IPS DF 4.7 (cell line): ENCODE measurements around the gene FOXF2.

ENCODE experiments used
- DNase-seq: peaks from one replicate; pipeline ENCODE4 v3.0.0-alpha.2; 2013; ENCODE audit warnings: low spot score; ENCODE audit errors: extremely low read depth

Gene FOXF2

DNA sequence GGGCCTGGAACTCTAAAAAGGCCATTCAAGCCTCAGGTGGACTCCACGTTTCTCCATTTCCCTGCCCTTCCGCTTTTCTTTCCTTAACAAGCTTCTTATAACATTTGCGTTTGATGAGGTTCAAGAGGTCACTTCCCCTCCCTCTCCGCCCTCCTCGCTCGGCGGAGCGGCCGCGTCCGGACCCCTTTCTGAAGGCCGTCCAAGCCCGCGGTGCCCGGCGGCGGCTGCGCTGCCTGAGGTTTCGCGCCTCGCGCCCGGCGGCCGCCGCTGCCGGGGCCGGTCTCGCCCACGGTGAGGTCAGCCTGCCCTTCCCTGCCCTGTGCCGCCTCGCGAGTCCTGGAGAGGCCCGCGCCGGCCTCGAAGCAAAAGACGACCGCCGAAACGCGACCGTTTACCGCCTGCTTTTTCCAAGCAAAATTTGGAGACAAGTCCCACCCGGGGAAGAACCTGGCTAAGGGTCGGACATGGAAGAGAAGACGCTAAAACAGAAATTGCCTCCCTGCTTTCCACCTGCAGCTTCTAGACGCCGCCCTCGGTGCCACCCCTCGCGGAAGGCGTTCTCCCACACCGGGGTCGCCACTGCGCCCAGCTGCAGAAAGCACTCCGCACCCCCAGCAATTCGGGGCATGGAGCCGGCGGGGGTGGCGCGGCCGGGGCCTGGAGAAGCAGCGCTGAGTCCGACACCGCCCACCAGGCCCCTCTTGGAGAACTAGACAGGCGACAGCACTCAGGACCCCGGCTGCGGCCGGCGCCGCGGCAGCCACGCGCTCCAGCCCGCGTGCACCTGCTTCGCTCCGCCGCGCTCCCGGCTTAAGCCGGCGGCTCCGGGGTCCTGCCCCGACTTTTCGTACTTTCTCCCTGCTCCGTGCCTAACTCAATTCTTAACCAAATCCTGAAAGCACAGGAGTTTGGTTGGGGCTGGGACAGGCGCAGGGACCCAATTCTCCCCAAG is 11.0 kb upstream of the FOXF2 start:
- no peak for DNase-seq

DNA sequence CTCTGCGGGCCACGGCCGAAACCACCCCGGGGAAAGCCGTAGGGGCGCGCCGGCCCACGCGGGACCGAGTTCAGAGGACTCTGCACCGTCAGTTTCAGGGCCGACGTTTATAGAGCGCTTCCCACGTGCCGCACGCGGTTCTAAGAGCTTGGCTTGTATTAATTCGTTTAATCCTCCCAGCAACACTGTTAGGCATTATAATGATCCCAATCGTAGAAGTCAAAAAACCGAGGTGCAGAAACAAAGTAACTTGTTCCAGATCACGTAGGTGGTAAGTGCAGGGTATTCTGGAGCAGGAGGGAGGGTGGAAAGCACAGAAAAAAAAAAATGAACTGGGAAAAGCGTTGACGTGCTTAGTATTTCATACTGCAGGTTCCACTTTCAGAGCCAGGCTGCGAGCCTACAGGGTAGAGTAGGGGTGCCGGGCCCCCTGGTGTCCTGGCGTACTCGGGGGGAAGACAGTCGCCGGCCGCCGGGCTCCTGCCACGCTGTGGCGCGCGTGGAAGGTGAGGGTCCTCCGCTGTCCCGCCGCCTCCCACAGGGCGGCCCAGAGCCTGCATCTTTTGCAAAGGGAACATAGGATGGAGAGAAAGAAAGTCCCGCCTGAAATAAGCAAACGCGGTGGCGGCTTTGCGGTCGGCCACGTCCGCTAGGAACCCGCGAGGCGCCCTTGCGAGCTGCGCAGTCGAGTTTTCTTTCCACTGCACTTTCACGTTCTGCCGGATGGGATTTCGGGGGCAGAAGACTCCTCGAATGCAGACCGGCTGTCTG is 10.2 kb upstream of the FOXF2 start:
- no peak for DNase-seq

DNA sequence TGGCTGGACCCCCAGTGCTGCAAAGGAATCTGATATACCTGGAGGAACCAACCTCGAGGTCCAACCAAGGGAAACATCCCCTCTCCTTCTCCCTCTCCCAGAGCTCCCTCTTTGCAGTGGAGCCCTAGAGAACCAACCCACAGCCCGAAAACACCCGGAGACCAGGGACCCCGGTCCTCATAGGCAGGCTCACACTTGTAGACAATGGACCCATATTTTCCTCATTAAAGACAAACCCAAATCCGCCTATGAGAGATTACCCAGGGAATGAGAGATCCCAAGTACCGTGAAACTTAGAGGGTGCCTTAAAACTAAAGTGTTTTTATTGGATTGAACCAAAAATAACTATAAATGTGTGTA is 9.6 kb upstream of the FOXF2 start:
- no peak for DNase-seq

GRCh38 chr6:1380625-1381427 is 8.6 kb upstream of the FOXF2 start:
- no peak for DNase-seq

- no peak for DNase-seq
These were observed 7.7 kb upstream of the FOXF2 start for GRCh38 chr6:1381481-1382330.

- DNase-seq = no peak
These were observed 7.0 kb upstream of the FOXF2 start for GRCh38 chr6:1382331-1382882.

- no peak for DNase-seq
These were observed 6.3 kb upstream of the FOXF2 start for GRCh38 chr6:1382883-1383728.

DNA sequence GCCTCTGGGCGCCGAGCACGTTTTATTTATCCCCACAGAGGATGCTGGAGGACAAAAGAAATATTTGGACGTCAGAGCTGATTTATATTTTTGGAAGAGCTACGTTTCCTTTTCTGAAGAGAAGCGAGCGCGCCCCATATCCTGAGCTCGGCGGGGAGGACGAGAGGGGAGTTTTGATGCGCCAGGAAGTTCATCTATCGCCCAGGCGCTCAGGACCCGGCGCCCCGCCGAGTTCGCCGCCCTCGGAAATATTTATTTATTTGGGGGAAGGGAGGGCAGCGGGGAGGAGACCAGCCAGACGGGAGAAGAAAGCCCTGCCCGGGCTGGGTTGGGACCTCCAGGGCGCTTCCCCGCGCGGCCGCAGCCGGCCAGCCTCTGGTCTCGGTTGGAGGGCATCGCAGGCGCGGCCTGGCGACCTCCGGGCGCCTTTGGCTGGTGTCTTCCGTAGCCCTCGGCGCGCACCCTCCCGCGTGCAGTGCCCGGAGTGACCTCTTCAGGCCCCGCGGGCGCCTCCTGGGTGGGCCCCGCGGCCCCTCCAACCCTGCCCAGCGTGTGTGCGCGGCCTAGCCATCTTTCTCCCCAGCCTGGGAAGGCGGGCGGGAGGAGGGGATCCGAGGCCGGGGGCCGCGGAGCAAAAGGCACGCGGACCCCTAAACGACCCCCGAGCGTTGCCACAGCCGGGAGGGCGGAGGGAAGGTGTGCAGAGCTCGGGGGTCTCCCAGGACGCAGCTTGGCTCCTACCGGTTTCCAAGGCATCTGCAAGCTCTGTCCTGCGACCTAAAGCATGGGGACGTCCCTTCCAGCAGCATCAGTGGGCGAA is 5.4 kb upstream of the FOXF2 start:
- no peak for DNase-seq

- no peak for DNase-seq
These were observed 4.7 kb upstream of the FOXF2 start for GRCh38 chr6:1384549-1385128.

DNA sequence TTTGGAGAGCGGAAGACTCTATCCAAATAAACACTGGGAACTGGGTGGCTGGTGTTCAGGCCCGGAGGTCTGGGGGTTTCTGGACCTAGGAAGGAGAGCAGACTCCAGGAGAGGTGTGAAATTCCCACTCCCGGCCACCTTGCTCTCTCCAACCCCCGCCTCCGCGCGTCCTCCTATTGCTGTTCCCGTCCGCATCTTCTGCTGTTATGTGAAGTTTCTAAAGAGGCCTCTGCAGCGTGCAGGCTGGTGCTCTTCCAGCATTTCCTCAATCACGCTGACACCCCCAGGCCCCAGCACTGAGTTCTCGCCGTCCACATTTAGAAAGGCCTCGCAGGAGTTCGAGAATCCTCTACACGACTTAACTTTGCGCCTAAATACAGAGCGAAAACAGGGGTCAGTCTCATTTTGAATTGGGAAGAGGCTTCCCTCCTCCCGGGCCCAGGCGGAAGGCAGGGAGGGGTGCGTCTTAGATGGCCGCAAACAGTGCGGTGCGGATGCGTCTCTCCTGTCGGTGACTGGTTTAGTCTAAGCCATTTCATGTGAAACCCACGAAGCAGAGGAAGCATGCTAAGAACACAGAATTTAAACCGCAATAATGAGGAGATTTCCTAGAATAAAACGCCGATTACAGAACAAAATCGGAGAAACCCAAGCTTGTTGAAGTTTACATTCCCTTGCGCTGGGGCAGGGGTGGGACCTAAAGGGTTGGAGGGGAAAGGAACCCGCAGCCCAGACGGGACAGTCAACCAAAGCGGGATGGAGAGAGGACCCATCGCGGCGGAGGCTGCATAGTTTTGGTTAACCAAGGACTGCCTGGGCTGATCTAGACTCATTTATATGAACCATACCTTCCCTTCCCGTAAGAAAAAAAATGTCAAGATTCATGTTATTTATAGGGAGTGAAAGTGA is 4.0 kb upstream of the FOXF2 start:
- DNase-seq = no peak

DNA sequence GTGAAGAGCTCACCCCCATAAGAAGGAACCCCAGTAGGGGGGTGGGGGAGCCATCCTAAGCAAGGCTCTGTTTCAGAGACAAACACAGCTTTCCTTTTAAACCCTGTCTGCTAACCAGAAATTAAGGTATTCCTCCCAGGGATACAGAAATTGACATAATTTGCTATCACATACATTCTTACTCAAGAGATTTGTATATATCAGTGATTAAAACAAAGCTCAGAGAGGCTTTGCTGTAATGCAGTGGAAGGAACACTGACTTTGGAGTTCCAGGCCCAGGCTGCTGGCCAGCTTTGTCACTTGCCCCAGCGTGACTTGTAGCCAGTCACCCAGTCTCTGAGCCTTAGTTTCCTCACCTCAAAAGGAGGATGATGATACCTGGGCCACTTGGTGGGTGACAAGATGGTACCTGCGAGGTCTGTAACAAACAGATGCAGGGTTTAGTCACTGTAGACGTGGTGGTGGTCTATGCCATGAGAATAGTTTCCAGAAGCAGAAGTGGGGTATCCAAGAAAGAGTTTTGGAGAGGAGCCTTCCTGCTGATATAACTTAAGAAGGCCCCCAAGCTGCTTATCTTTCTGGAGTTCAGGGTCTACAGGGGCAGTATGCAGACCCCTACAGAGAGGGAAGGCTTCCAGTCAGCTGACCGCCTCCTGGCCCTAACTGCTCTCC is 3.2 kb upstream of the FOXF2 start:
- no peak for DNase-seq

- DNase-seq = no peak
These were observed 1.9 kb upstream of the FOXF2 start for GRCh38 chr6:1387538-1387875.

DNA sequence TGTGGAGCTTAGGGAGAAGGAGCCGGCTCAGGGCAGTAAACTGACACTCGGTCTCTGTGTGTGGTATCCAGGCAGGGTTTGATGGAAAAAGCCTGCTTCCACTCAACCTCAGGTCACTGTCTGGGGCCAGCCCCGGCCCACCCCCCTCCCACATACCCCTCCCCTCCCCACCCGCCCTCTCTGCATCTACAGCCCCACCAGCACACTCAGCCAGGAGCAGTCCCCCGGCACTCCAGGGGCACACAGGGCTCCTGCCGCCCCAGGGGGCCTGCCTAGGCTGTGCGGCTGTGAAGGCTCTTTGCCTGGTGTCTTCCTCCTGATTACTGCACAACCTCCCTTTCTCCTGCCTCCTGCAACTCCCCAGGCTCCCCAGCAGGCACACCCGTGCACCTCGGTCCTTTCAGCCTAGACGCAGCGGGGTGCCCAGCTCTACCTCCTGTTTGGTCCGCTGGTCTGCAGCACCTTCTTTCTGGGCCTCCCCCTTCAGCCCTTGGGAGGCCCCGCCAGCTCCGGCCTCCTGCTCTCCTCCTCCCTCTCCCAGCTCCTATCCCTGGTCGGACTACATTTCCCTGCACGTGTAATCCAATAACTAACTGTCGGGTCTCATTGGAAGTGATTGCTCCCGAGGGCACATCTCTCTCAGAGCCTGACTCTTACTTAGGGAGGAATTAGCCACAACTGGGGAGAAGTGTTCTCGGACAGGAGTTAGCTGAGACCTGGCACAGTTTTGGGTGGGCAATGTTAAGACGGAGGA is 1.3 kb upstream of the FOXF2 start:
- no peak for DNase-seq

- no peak for DNase-seq
These were observed 577 bp upstream of the FOXF2 start for GRCh38 chr6:1388630-1389368.

- DNase-seq = no peak
These were observed 963 bp downstream of the FOXF2 start for GRCh38 chr6:1390133-1390945.
